HepG2 (cell line): ENCODE data around the gene TCOF1. TPM values are rescaled to one million over a fixed set of nuclear protein-coding genes. Genes with fewer than 3 reads are reported as not detected.

Experiments used
- AGO2 ChIP-seq: fragments of 200-400 bp; formaldehyde crosslinking; optimal IDR thresholded peaks from 2 replicates; pipeline ENCODE3; 2017; ENCODE audit warnings: mild to moderate bottlenecking, low read depth, low read length, moderate library complexity
- GATAD2A ChIP-seq: IDR thresholded peaks from 2 replicates; pipeline ENCODE4 v1.6.1; 2016
- HOXA7 ChIP-seq: sonication (generic); formaldehyde crosslinking; IDR thresholded peaks from 2 replicates; pipeline ENCODE4 v1.8.1; 2022; ENCODE audit warnings: mild to moderate bottlenecking, missing genetic modification reagents, moderate library complexity
- POGK ChIP-seq: sonication (generic); formaldehyde crosslinking; conservative IDR thresholded peaks from 2 replicates; pipeline ENCODE4 v1.8.0; 2022; ENCODE audit warnings: mild to moderate bottlenecking, moderate library complexity, missing genetic modification reagents
- SAP130 ChIP-seq: IDR thresholded peaks from 2 replicates; pipeline ENCODE4 v1.6.1; 2016; ENCODE audit warnings: low read depth
- TAF15 ChIP-seq: fragments of 200-400 bp; formaldehyde crosslinking; IDR thresholded peaks from one replicate; pipeline ENCODE4 v1.6.1; 2018; ENCODE audit warnings: mild to moderate bottlenecking, low read depth, low read length; ENCODE audit not compliant: poor library complexity, severe bottlenecking
- TERF1 ChIP-seq: sonication (generic); formaldehyde crosslinking; IDR thresholded peaks from 2 replicates; pipeline ENCODE4 v1.8.0; 2022; ENCODE audit warnings: mild to moderate bottlenecking, missing genetic modification reagents, moderate library complexity
- ZBTB43 ChIP-seq: sonication (generic); formaldehyde crosslinking; conservative IDR thresholded peaks from 2 replicates; pipeline ENCODE4 v1.4.0; 2020; ENCODE audit warnings: missing genetic modification reagents
- ZFP90 ChIP-seq: sonication (generic); formaldehyde crosslinking; IDR thresholded peaks from 2 replicates; pipeline ENCODE4 v1.8.0; 2022; ENCODE audit warnings: missing genetic modification reagents, mild to moderate bottlenecking, inconsistent platforms, borderline replicate concordance
- ZNF3 ChIP-seq: IDR thresholded peaks from 2 replicates; pipeline ENCODE4 v1.7.0; 2017; ENCODE audit warnings: inconsistent platforms
- ZNF318 ChIP-seq: sonication (generic); formaldehyde crosslinking; IDR thresholded peaks from 2 replicates; pipeline ENCODE4 v1.4.0; 2020; ENCODE audit warnings: mild to moderate bottlenecking, missing genetic modification reagents
- ZNF350 ChIP-seq: sonication (generic); formaldehyde crosslinking; IDR thresholded peaks from 2 replicates; pipeline ENCODE4 v1.4.0; 2020; ENCODE audit warnings: mild to moderate bottlenecking, low read depth, missing genetic modification reagents, borderline replicate concordance
- ZNF629 ChIP-seq: sonication (generic); formaldehyde crosslinking; conservative IDR thresholded peaks from 2 replicates; pipeline ENCODE4 v1.5.0; 2020; ENCODE audit warnings: missing genetic modification reagents
- ZSCAN22 ChIP-seq: sonication (generic); formaldehyde crosslinking; IDR thresholded peaks from 2 replicates; pipeline ENCODE4 v1.4.0; 2020; ENCODE audit warnings: mild to moderate bottlenecking, missing genetic modification reagents
- polyA plus RNA-seq, 8 experiments: library from polyadenylated mRNA; depleted of rRNA in 3 of 8; stranded (reverse) in 7 of 8; unstranded in 1 of 8; fragments of >200 nt; fragmentation: Illumina TruSeq in 4 of 8; extraction: Trizol in 4 of 8; gene quantifications; 2 replicates each; pipeline versions ENCODE4 v1.2.1 to v1.2.3, GENCODE V29; 2011 to 2016; ENCODE audit warnings: low read depth in 4 of 8, missing spikeins in 1 of 8, mixed read lengths in 1 of 8; ENCODE audit not compliant: insufficient read depth in 1 of 8
- total RNA-seq, 5 experiments: library from RNA; depleted of rRNA; stranded (reverse); fragments of >200 nt; fragmentation: Illumina TruSeq; extraction: Trizol; gene quantifications; 2 replicates each; pipeline ENCODE4 v1.2.3, GENCODE V29; 2016; ENCODE audit warnings: low read depth in 1 of 5
- TF ChIP-seq, protein P1 (sequence below): IDR thresholded peaks from 2 replicates; pipeline ENCODE4 v1.6.1; 2012; ENCODE audit warnings: inconsistent platforms

The TCOF1 gene
- total and polyA plus RNA-seq, 2 of the 13 experiments (the other 11 are each of a cell fraction or from before 2014, with no cell fraction given), result 10.1 to 41.6 TPM

DNA sequence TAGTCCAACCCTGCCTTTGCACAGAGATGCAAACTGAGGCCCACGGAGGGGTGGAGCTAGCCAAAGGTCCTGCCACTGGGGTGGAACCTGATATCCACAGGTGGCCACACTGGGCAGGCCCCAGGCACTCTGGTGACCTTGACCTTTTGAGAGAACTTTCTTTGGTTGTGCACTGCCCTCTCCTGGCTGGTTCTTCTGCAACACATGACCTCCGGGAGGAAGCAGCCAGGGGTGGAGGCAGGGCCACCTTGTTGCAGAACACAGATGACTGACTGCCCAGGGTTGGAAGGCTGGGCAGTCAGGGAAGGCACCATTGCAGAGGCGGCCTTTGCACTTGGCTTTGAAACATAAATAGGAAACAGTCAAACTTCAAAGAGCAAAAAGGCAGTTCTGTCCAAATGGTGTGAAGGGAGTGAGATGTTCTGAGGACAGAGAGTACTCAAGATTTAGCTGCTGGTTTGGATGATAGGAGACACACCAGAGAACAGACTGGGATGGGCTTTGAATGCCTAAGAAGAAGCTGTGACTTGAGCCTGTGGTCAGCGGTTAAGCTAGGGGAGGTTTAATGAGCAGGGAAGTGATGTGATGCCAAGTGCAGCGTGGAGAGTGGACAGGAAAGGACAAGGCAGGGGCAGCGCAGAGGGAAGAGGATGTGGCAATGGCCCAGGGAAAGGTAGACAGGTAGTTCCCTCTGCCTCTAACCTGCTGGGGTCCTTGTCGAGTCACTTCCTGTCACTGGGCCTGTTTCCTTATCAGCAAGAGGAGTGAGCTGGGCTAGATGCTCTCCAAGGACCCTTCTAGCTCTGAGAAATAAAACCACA, 6.8 kb upstream of the TCOF1 start (continued):
- no peak for TF ChIP-seq ZNF318 (CRISPR knock-in tag)
- TF ChIP-seq ZBTB43, result no peak
- TF ChIP-seq AGO2, result no peak
- no peak for TF ChIP-seq ZSCAN22
- TF ChIP-seq SAP130 (CRISPR knock-in tag), result peak; percentile 79
- TF ChIP-seq ZNF3, result peak; percentile 84; the same call in 1 of the 2 replicates
- TF ChIP-seq ZNF629, result peak; percentile 86
- no peak for TF ChIP-seq TERF1 (CRISPR knock-in tag)
- TF ChIP-seq, protein P1, sequence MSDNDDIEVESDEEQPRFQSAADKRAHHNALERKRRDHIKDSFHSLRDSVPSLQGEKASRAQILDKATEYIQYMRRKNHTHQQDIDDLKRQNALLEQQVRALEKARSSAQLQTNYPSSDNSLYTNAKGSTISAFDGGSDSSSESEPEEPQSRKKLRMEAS, result peak; percentile 50; the same call in 1 of the 2 replicates
- 0 out of 2 replicates have a peak, but pooled peaks have one; percentile 23 for TF ChIP-seq POGK
- peak; percentile 63; the same call in 1 of the 2 replicates for TF ChIP-seq ZFP90 (CRISPR knock-in tag)
- no peak for TF ChIP-seq ZNF350 (CRISPR knock-in tag)
- peak; percentile 89 for TF ChIP-seq GATAD2A (CRISPR knock-in tag)
- TF ChIP-seq HOXA7 (CRISPR knock-in tag), result no peak
- TF ChIP-seq TAF15, result no peak
